Suprapubic skin (tissue), 4 donors: ENCODE data around the gene TNFRSF1A. TPM values are rescaled to one million over a fixed set of nuclear protein-coding genes. Genes with fewer than 3 reads are reported as not detected.
A peak's percentile ranks its signal among the peaks of the same experiment; 100 is the strongest.

Experiments
- DNase-seq, 2 donors: peaks; one replicate each; pipeline ENCODE4 v3.0.0-alpha.2; 2019; ENCODE audit warnings: low spot score in 2 of 2
- H3K27ac ChIP-seq: fragments of 200-600 bp; sonication (generic); one replicate; pipeline ENCODE4 v1.5.1; 2019
- H3K27me3 ChIP-seq: fragments of 200-600 bp; sonication (generic); one replicate; pipeline ENCODE4 v1.5.1; 2019
- H3K36me3 ChIP-seq: fragments of 200-600 bp; sonication (generic); one replicate; pipeline ENCODE4 v1.5.1; 2019
- H3K4me1 ChIP-seq: fragments of 200-600 bp; sonication (generic); one replicate; pipeline ENCODE4 v1.5.1; 2019
- H3K4me3 ChIP-seq: fragments of 200-600 bp; sonication (generic); one replicate; pipeline ENCODE4 v1.5.1; 2019; ENCODE audit warnings: mild to moderate bottlenecking
- H3K9me3 ChIP-seq: fragments of 200-600 bp; sonication (generic); one replicate; pipeline ENCODE4 v1.5.1; 2019
- EP300 ChIP-seq: sonication (generic); formaldehyde crosslinking; IDR thresholded peaks from one replicate; pipeline ENCODE4 v1.6.1; 2017; ENCODE audit warnings: antibody characterized with exemption
- POLR2A ChIP-seq, 2 donors: fragments of 450-650 bp; IDR thresholded peaks; one replicate each; pipeline ENCODE4 v1.6.1; 2017; ENCODE audit warnings: antibody characterized with exemption in 2 of 2, mild to moderate bottlenecking in 2 of 2, moderate library complexity in 2 of 2
- POLR2AphosphoS5 ChIP-seq, 3 donors: sonication (generic); formaldehyde crosslinking; IDR thresholded peaks; one replicate each; pipeline ENCODE4 v1.6.1; 2017; ENCODE audit warnings: antibody characterized with exemption in 3 of 3
- WGBS: methylation state at CpG from one replicate; pipeline ENCODE4 v1.1.5; 2018; 5-methylcytosine and 5-hydroxymethylcytosine counted together
- total RNA-seq, 4 donors: library from RNA; depleted of rRNA; stranded (reverse); fragments of >200 nt; gene quantifications; one replicate each; pipeline ENCODE4 v1.1.0, GENCODE V29; 2016
- TF ChIP-seq, protein P1 (sequence below), 2 donors: fragments of 200-600 bp in 1 of 2; fragments of 450-650 bp in 1 of 2; sonication (generic) in 1 of 2; IDR thresholded peaks; one replicate each; pipeline ENCODE4 v1.5.1; 2016 to 2019; ENCODE audit warnings: antibody characterized with exemption in 2 of 2, mild to moderate bottlenecking in 1 of 2, moderate library complexity in 1 of 2

Gene TNFRSF1A
- 100 to 1,000 TPM; 276 to 352 (median 281) TPM for total RNA-seq

DNA sequence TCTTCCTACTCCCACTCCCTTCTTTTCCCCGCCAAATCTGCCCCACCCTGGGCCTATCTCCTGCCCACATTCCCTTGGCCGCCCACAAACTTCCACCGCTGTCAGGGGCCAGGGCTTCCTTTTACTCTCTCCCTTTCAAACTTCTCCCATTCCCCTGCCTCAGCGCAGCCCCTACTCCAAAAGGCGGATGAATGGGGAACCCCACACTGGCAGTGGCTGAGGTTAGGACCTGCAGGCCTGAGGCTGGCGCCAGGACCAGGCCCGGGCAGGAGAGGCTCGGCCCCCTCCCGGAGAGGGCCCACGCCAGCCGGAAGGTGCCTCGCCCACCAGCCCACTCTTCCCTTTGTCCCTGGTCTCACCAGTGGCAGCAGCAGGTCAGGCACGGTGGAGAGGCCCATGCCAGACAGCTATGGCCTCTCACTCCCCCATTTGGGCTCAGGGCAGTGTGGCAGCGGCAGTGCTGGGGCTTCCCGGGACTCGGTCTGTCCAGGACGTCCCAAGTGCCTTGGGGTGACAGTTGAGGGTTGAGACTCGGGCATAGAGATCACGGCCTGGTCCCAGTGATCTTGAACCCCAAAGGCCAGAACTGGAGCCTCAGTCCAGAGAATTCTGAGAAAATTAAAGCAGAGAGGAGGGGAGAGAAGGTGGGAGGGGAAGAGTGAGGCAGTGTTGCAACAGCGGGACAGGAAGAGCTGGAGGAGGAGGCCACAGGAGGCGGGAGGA is at the start of gene TNFRSF1A:
TSS of gene TNFRSF1A (minus strand) at position 660 of the 723 bp plus-strand sequence. CDS start at position 398, 262 bp downstream.
- H3K9me3 ChIP-seq: no peaks in the 10 kb centered on the region
- H3K27ac ChIP-seq: peak within 1 kb of the TSS; percentile 99
- TF ChIP-seq EP300: no peak
- peak in 1 of 3 donors; percentile 60 for TF ChIP-seq POLR2AphosphoS5 (IDR thresholded peaks at IDR 0.05)
- TF ChIP-seq POLR2A (IDR thresholded peaks at IDR 0.05): peak in 1 of 2 donors; percentile 40
- no peaks in the 10 kb centered on the region for H3K27me3 ChIP-seq
- DNase-seq: no peak
- H3K4me3 ChIP-seq: peak within 1 kb of the TSS; percentile 92
- no peaks in the 10 kb centered on the region for H3K36me3 ChIP-seq
- H3K4me1 ChIP-seq: peaks cover 72% of the 10 kb centered on the region
- 0% methylated on average over 15 of the region's 21 CpGs for WGBS

DNA sequence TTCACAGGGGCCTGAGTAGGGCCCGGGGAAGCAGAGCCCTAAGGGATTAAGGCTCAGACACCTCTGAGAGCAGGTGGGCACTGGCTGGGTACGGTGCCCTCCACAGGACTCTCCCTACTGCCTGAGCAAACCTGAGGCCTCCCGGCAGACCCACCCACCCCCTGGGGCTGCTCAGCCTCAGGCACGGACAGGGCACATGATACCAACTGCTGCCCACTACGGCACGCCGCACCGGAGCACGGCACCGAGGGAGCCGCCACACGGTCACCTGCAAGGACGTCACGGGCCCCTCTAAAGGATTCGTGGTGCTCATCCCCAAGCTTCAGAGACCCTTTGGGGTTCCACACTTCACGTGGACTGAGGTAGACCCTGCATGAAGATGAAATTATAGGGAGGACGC is 49.1 kb upstream of the TNFRSF1A start:
- 88% methylated on average over 17 of the region's 17 CpGs for WGBS
- no peaks in the 10 kb centered on the region for H3K27me3 ChIP-seq
- no peak overlapping the region for H3K27ac ChIP-seq
- H3K4me3 ChIP-seq: no peak overlapping the region
- no peaks in the 10 kb centered on the region for H3K9me3 ChIP-seq
- H3K4me1 ChIP-seq: peaks cover 43% of the 10 kb centered on the region
- peaks cover 52% of the 10 kb centered on the region for H3K36me3 ChIP-seq
- DNase-seq: no peak
- TF ChIP-seq, protein P1, sequence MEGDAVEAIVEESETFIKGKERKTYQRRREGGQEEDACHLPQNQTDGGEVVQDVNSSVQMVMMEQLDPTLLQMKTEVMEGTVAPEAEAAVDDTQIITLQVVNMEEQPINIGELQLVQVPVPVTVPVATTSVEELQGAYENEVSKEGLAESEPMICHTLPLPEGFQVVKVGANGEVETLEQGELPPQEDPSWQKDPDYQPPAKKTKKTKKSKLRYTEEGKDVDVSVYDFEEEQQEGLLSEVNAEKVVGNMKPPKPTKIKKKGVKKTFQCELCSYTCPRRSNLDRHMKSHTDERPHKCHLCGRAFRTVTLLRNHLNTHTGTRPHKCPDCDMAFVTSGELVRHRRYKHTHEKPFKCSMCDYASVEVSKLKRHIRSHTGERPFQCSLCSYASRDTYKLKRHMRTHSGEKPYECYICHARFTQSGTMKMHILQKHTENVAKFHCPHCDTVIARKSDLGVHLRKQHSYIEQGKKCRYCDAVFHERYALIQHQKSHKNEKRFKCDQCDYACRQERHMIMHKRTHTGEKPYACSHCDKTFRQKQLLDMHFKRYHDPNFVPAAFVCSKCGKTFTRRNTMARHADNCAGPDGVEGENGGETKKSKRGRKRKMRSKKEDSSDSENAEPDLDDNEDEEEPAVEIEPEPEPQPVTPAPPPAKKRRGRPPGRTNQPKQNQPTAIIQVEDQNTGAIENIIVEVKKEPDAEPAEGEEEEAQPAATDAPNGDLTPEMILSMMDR (IDR thresholded peaks at IDR 0.05): no peak
- TF ChIP-seq EP300: no peak

DNA sequence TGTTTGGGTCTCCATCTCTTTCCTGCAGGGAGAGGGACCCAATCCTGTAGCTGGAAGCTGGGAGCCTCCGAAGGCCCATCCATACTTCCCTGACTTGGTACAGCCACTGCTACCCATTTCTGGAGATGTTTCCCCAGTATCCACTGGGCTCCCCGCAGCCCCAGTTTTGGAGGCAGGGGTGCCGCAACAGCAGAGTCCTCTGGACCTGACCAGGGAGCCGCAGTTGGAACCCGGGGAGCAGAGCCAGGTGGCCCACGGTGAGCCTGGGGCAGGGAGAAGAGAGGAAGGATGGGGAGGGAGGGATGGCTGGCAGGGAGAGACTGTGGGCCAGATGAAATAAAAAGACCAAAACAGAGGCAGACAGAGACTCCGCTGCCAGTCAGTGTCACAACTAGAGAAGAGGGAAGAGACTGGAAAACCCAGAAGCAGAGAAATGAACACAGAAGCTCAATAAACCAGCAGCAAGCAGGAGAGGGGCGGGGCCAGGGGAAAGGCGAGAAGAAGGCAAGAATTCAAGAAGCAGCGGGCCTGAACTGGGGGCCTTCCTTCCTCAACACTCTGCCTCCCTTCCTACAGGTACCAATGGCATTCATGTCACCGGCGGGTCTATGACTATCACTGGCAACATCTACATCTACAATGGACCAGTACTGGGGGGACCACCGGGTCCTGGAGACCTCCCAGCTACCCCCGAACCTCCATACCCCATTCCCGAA is 48.4 kb upstream of the TNFRSF1A start:
- 72% methylated on average over 15 of the region's 15 CpGs for WGBS
- Histone ChIP-seq H3K27me3 (no peaks in the 10 kb centered on the region), H3K36me3 (peaks cover 54% of the 10 kb centered on the region), H3K27ac (no peak overlapping the region), H3K4me3 (no peak overlapping the region), H3K4me1 (peaks cover 44% of the 10 kb centered on the region), H3K9me3 (no peaks in the 10 kb centered on the region)
- DNase-seq: no peak
- TF ChIP-seq EP300 (no peak), POLR2A (IDR thresholded peaks at IDR 0.05) (no peak), POLR2AphosphoS5 (IDR thresholded peaks at IDR 0.05) (no peak)
- TF ChIP-seq, protein P1 (IDR thresholded peaks at IDR 0.05): no peak

DNA sequence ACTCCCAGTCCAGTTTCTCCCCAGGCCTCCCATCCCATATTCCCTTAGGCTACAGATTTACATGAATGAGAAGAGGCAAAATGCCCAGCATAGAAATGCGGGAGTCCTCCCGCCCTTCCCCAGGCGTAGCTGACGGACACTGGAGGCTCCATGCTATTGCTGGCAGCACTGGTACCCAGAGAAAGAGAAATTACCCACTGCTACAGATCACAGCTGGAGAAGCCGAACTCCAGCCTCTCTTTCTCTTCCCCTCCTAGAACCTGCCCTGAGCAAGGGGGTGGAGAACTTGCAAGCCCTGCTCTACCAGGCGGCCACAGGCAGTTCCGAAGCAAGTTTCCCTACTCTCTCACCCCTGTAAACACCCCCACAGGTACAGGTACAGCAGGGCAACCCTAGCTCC is 45.7 kb upstream of the TNFRSF1A start:
- 58% methylated on average over 7 of the region's 7 CpGs for WGBS
- H3K4me1 ChIP-seq: peaks cover 63% of the 10 kb centered on the region
- H3K4me3 ChIP-seq: no peak overlapping the region
- peaks cover 52% of the 10 kb centered on the region for H3K36me3 ChIP-seq
- no peak for DNase-seq
- TF ChIP-seq POLR2AphosphoS5 (IDR thresholded peaks at IDR 0.05) (no peak), POLR2A (IDR thresholded peaks at IDR 0.05) (no peak), EP300 (no peak)
- TF ChIP-seq, protein P1 (IDR thresholded peaks at IDR 0.05): no peak
- no peaks in the 10 kb centered on the region for H3K9me3 ChIP-seq
- H3K27ac ChIP-seq: no peak overlapping the region
- H3K27me3 ChIP-seq: no peaks in the 10 kb centered on the region

- H3K27ac ChIP-seq: no peak overlapping the region
- no peak overlapping the region for H3K4me3 ChIP-seq
- H3K4me1 ChIP-seq: peaks cover 56% of the 10 kb centered on the region
- 45% methylated on average over 1 of the region's 1 CpG for WGBS
- no peaks in the 10 kb centered on the region for H3K27me3 ChIP-seq
- H3K9me3 ChIP-seq: no peaks in the 10 kb centered on the region
- TF ChIP-seq POLR2A (IDR thresholded peaks at IDR 0.05) (no peak), POLR2AphosphoS5 (IDR thresholded peaks at IDR 0.05) (no peak), EP300 (no peak)
- TF ChIP-seq, protein P1 (IDR thresholded peaks at IDR 0.05): no peak
- H3K36me3 ChIP-seq: peaks cover 49% of the 10 kb centered on the region
- DNase-seq: no peak
Measured at GRCh38 chr12:6386491-6386890, 44.6 kb upstream of the TNFRSF1A start.
